Neutrophil (primary cell): Measurements from ENCODE around the gene LEAP2.

Source experiments
- H3K27ac ChIP-seq: fragments of 200-600 bp; sonication (generic); 2 replicates; pipeline ENCODE4 v1.5.1; 2016; ENCODE audit warnings: mild to moderate bottlenecking, moderate library complexity
- H3K27me3 ChIP-seq: fragments of 200-600 bp; sonication (generic); 2 replicates; pipeline ENCODE4 v1.6.0; 2016; ENCODE audit warnings: mild to moderate bottlenecking
- H3K36me3 ChIP-seq: fragments of 200-600 bp; sonication (generic); 2 replicates; pipeline ENCODE4 v1.5.1; 2017
- H3K4me1 ChIP-seq, 2 experiments: fragments of 200-600 bp in 1 of 2; sonication (generic) in 1 of 2; 1 replicate in 1 of 2; 2 replicates in 1 of 2; pipeline versions ENCODE4 v1.5.1 to v1.6.1; 2013 to 2016; ENCODE audit warnings: low read depth in 1 of 2, low read length in 1 of 2, mild to moderate bottlenecking in 1 of 2, moderate library complexity in 1 of 2; ENCODE audit not compliant: control insufficient read depth in 1 of 2, insufficient read depth in 1 of 2
- H3K4me3 ChIP-seq, 2 experiments: fragments of 200-600 bp in 1 of 2; sonication (generic) in 1 of 2; 1 replicate in 1 of 2; 2 replicates in 1 of 2; pipeline ENCODE4 v1.5.1; 2013 to 2016; ENCODE audit warnings: low read depth in 1 of 2, low read length in 1 of 2, mild to moderate bottlenecking in 1 of 2, moderate library complexity in 1 of 2
- H3K9me3 ChIP-seq: fragments of 200-600 bp; sonication (generic); 2 replicates; pipeline ENCODE4 v1.5.1; 2016
- CTCF ChIP-seq: fragments of 200-600 bp; sonication (generic); IDR thresholded peaks from 2 replicates; pipeline ENCODE4 v1.5.1; 2016; ENCODE audit warnings: antibody characterized with exemption

The LEAP2 gene

GRCh38 chr5:132839426-132840301 is 33.8 kb upstream of the LEAP2 start:
- H3K4me3 ChIP-seq = no peak overlapping the region
- no peaks in the 10 kb centered on the region for H3K36me3 ChIP-seq
- no peaks in the 10 kb centered on the region for H3K4me1 ChIP-seq
- no peaks in the 10 kb centered on the region for H3K9me3 ChIP-seq
- no peak for TF ChIP-seq CTCF
- no peak overlapping the region for H3K27ac ChIP-seq
- peaks cover 50% of the 10 kb centered on the region for H3K27me3 ChIP-seq

- H3K4me1 ChIP-seq = no peaks in the 10 kb centered on the region
- no peak for TF ChIP-seq CTCF
- H3K4me3 ChIP-seq = no peak overlapping the region
- H3K9me3 ChIP-seq = no peaks in the 10 kb centered on the region
- no peaks in the 10 kb centered on the region for H3K36me3 ChIP-seq
- H3K27me3 ChIP-seq = peaks cover 44% of the 10 kb centered on the region
- H3K27ac ChIP-seq = no peak overlapping the region
Measured at GRCh38 chr5:132840313-132840712, 33.2 kb upstream of the LEAP2 start.

GRCh38 chr5:132840896-132841295 is 32.6 kb upstream of the LEAP2 start:
- TF ChIP-seq CTCF = no peak
- Histone ChIP-seq H3K27me3 (peaks cover 42% of the 10 kb centered on the region), H3K9me3 (no peaks in the 10 kb centered on the region), H3K36me3 (no peaks in the 10 kb centered on the region), H3K4me3 (no peak overlapping the region), H3K27ac (no peak overlapping the region), H3K4me1 (no peaks in the 10 kb centered on the region)

GRCh38 chr5:132841305-132841704 is 32.2 kb upstream of the LEAP2 start:
- no peaks in the 10 kb centered on the region for H3K4me1 ChIP-seq
- no peak for TF ChIP-seq CTCF
- H3K27ac ChIP-seq = no peak overlapping the region
- H3K27me3 ChIP-seq = peaks cover 42% of the 10 kb centered on the region
- H3K4me3 ChIP-seq = no peak overlapping the region
- no peaks in the 10 kb centered on the region for H3K36me3 ChIP-seq
- no peaks in the 10 kb centered on the region for H3K9me3 ChIP-seq

GRCh38 chr5:132848270-132848669 is 25.2 kb upstream of the LEAP2 start:
- Histone ChIP-seq H3K27ac (no peak overlapping the region), H3K36me3 (no peaks in the 10 kb centered on the region), H3K27me3 (no peaks in the 10 kb centered on the region), H3K4me3 (no peak overlapping the region), H3K9me3 (no peaks in the 10 kb centered on the region), H3K4me1 (no peaks in the 10 kb centered on the region)
- no peak for TF ChIP-seq CTCF
